HG02571 (cell line): ENCODE data around the gene ADAM12.
"Not testable (repeated sequence)": the region's sequence is repeated elsewhere in the genome, so short reads cannot be mapped to it uniquely, and the experiment has no call there.

Experiments
- ATAC-seq: cut with Tn5 transposase; IDR thresholded peaks from one replicate; pipeline ENCODE4 v1.9.1; 2021; ENCODE audit warnings: mild to moderate bottlenecking, moderate library complexity; ENCODE audit not compliant: unreplicated experiment

Gene ADAM12

DNA sequence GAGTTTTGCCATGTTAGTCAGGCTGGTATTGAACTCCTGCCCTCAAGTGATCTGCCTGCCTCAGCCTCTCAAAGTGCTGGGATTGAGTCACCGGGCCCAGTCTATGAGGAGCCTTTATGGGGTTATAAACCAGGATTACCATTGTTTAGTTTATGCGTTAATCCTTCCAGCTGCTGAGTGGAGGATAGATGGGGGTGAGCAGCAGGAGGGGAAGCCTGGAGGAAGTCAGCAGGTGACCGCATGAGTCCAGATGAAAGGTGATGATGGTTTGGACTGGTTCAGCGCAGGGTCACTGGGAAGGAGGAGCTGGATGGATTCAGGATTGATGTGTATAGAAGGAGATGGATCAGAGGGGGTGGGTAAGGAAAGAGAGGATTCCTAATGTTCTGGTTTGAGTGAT, 197.1 kb downstream of the ADAM12 start:
- no peak for ATAC-seq

DNA sequence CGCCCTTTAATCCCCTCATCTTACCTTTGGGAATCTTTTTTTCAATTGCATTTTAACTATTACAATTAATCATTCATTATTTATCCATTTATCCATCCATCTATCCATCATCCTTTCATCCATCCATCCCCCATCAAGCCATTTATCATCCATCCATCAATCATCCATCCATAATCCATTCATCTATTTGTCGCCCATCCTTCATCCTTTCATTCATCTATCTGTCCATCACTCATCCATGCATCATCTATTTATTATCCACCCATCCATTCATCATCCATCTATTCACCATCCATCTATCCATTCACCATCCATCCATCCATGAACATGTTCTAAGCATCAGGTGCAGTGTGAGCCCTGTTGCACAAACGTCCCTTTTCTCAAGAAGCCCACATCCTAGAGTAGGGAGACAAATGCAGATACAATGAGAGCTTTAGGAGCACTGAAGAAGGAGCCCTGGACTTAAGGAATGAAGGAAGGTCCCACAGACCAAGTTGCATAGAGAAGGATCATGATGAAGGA, 199.5 kb downstream of the ADAM12 start:
- ATAC-seq, result no peak

GRCh38 chr10:126187399-126187798, 200.9 kb downstream of the ADAM12 start:
- no peak for ATAC-seq

GRCh38 chr10:126186766-126187165, 201.5 kb downstream of the ADAM12 start:
- ATAC-seq, result no peak

- ATAC-seq, result no peak
Measured at GRCh38 chr10:126185676-126186447, 202.4 kb downstream of the ADAM12 start.

- ATAC-seq, result no peak
Measured at GRCh38 chr10:126181626-126182025, 206.7 kb downstream of the ADAM12 start.

GRCh38 chr10:126179637-126180036, 208.6 kb downstream of the ADAM12 start:
- ATAC-seq, result no peak

DNA sequence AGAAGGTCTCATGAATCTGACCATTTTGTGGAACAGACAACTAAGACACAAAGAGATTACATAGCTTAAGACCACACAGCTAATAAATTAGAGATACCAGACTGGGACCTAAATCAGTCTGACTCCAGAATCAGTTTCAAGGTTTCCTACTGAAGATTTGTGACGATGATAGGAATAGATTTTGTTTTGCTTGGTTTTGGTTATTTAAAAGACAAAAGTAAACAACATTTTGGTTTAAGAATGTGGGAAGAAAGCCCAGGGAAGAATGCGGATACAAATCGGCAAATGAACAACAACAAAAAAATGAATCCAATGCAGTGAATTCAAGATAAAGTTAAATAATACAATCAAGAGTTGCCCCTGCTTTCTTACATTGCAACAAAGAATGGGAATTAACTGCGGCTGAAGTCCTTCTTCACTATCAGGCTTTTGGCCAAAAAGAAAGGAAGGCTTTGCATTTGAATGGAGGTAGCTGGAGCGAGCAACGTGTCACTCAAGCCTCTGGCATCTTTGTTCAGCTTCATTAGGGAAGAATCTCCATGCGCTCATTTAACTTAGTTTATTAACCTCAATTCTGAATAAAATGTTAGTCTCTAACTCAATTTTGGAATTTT, 210.8 kb downstream of the ADAM12 start:
- no peak for ATAC-seq

DNA sequence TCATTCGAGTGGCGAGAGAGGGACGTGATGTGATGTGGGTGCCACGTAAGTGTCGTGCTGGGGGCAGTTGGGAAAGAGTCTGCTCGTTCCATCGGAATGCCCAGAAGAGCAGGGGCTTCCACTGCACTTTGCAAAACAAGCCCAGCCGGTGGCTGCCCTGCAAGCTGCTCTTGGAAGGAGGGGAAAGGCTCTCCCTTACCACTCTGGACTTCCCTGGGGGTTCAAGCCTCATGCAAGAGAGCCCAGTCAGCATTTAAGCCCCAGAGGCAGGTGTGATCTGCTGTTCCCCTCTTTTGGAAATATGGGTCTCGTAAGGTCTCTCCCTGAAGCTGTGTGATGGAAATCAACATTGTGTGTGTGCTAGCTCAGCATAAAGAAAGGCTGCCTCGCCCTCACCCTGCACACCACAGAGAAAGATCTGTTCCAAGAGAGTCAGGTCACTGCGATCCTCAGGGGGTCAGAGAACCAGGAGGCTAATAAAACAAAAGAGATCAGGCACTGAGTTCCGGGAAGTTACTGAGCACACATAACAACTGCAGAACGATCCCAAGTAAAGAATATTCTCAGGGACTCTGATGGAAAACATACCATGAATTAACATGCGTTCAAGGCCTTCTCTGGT, 212.5 kb downstream of the ADAM12 start:
- ATAC-seq, result no peak

- ATAC-seq, result not testable (repeated sequence)
Measured at GRCh38 chr10:126172755-126173154, 215.5 kb downstream of the ADAM12 start.

GRCh38 chr10:126171555-126171954, 216.7 kb downstream of the ADAM12 start:
- no peak for ATAC-seq

GRCh38 chr10:126170776-126171175, 217.5 kb downstream of the ADAM12 start:
- no peak for ATAC-seq

DNA sequence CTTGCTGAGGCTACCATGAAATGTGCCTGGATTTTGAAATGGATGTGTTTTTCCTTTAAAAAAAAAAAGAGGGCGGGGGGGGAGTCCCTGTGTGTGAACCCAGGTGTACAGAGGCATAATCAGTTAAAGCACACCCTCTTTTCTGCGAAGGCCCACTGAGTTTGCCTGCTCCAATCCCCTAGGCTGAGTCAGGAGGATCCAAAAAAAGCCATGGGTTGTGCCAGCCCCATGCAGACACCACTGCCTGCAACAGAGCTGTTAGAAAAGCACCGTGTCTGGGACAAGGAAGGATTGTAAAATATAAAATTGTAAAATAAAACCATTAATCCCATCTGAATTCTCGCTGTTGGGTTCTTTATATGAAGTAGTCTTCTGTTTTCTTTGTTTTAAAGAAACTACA, 217.9 kb downstream of the ADAM12 start:
- no peak for ATAC-seq

GRCh38 chr10:126169899-126170298, 218.4 kb downstream of the ADAM12 start:
- ATAC-seq, result no peak

- no peak for ATAC-seq
Measured at GRCh38 chr10:126166797-126167196, 221.5 kb downstream of the ADAM12 start.

DNA sequence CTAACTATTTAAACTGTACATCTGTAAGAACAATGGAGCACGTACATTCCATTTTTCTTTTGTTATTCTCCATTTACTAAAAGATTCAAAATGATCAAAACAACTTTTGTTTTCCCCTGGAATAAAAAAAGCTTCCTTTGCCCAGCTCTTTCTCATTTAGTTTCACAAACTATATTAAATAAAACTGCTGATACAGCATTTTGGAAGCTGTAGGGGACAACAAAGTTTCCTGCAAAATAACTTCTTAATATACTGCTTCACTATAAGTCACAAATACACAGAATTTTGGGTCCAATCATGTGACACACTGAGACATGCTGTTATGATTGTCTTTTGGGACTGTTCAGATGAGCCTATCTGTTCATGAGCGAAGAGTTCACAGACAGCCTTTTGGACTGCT, 222.4 kb downstream of the ADAM12 start:
- ATAC-seq, result no peak

GRCh38 chr10:126163506-126163905, 224.8 kb downstream of the ADAM12 start:
- ATAC-seq, result no peak

DNA sequence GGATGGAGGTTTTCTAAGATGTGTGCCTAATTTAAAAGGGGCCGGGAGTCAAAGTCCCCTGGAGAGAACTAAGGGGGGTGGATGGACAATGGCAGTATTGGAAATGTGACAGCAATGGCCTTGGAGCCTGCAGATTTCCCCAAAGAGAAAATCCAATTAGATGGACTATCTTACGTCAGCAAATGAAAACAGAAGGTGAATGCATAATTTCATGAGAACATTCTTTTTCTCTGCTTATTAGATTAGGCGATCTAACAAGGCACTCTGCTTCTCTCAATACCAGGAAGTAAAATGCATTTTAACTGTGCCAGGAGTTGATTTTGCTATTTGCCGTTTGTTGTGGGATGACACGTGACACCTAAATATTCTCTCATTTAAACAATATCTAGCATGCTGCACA, 226.6 kb downstream of the ADAM12 start:
- no peak for ATAC-seq

GRCh38 chr10:126160971-126161630, 227.2 kb downstream of the ADAM12 start:
- no peak for ATAC-seq

DNA sequence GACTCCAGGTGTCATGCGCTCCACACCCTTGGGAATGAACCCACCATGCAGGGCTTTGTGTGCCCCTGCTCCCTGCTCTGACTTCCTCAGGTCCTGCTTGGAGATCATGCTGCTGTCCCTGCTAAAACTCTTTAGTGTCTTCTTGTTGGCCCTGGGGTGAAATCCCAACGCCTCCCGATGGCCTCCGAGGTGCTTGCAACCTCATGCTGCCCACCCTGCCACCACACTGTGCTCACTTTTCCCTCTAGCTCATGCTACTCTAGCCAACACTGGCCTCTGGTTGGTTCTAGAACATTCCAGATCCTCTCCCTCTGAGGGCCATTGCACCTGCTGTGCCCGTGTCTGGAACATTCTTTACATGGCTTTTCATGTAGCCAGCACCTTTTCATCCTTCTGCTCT, 227.7 kb downstream of the ADAM12 start:
- no peak for ATAC-seq

GRCh38 chr10:126158133-126158892, 230.0 kb downstream of the ADAM12 start:
- no peak for ATAC-seq
